ENCODE results near the gene ALMS1. TPM values are rescaled to one million over a fixed set of nuclear protein-coding genes. Genes with fewer than 3 reads are reported as not detected.
"Not testable (repeated sequence)": the region's sequence is repeated elsewhere in the genome, so short reads cannot be mapped to it uniquely, and the experiment has no call there.

ALMS1 gene
- total RNA-seq, 1 donor from 2014 or later = 7.4 TPM

DNA sequence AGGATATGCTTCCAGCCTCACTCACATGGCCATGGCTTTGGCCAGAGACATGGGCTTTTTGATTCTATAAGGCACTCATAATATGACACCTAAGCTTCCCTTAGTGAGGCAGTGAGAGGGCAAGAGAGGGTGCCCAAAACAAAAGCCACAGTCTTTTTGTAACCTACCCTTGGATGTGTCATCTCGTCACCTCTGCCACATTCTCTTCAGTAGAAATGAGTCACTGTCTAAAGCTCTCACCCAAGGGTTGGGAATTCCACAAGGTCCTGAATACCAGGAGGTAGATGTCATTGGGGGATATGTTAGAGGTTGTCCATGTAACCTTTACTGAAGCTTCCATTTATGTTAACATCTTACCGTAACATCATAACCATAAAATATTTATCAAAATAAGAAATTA lies 108.4 kb downstream of the ALMS1 start:
- FAIRE-seq = no peak
- no peaks in the 10 kb centered on the region for H3K36me3 ChIP-seq (ENCODE audit: control insufficient read depth, insufficient read depth, low read length)
- no peak for TF ChIP-seq CTCF (IDR thresholded peaks at IDR 0.05; ENCODE audit: insufficient read depth, low read length, severe bottlenecking)
- DNase-seq (ENCODE audit: low read depth) = peak; percentile 49
- no peaks in the 10 kb centered on the region for H3K27me3 ChIP-seq (ENCODE audit: control insufficient read depth, insufficient read depth, low read length)
- H3K4me3 ChIP-seq (ENCODE audit: low read depth, low read length) = no peak overlapping the region

GRCh38 chr2:73503992-73504570 lies 118.4 kb downstream of the ALMS1 start:
- Histone ChIP-seq H3K4me3 (ENCODE audit: low read depth, low read length) (no peak overlapping the region), H3K36me3 (ENCODE audit: control insufficient read depth, insufficient read depth, low read length) (no peaks in the 10 kb centered on the region), H3K27me3 (ENCODE audit: control insufficient read depth, insufficient read depth, low read length) (no peaks in the 10 kb centered on the region)
- TF ChIP-seq CTCF (IDR thresholded peaks at IDR 0.05; ENCODE audit: insufficient read depth, low read length, severe bottlenecking) = no peak
- DNase-seq (ENCODE audit: low read depth) (no peak), FAIRE-seq (no peak)

- not testable (repeated sequence) for DNase-seq (ENCODE audit: low read depth); H3K27me3 ChIP-seq (ENCODE audit: control insufficient read depth, insufficient read depth, low read length); H3K4me3 ChIP-seq (ENCODE audit: low read depth, low read length); H3K36me3 ChIP-seq (ENCODE audit: control insufficient read depth, insufficient read depth, low read length); FAIRE-seq
Observed at GRCh38 chr2:73504850-73505249, 119.2 kb downstream of the ALMS1 start.

GRCh38 chr2:73510470-73510869 lies 124.8 kb downstream of the ALMS1 start:
- not testable (repeated sequence) for DNase-seq (ENCODE audit: low read depth); H3K27me3 ChIP-seq (ENCODE audit: control insufficient read depth, insufficient read depth, low read length); FAIRE-seq; H3K4me3 ChIP-seq (ENCODE audit: low read depth, low read length); H3K36me3 ChIP-seq (ENCODE audit: control insufficient read depth, insufficient read depth, low read length)

DNA sequence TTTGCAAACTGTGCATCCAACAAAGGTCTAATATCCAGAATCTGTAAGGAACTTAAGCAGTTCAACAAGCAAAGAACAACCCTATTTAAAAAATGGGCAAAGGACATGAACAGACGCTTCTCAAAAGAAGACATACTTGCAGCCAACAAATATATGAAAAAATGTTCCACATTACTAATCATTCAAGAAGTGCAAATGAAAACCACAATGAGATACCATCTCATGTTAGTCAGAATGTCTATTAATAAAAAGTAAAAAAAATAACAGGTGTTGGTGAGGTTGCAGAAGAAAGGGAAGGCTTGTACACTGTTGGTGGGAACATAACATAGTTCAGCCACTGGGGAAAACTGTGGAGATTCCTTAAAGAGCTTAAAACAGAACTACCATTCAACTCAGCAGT lies 130.4 kb downstream of the ALMS1 start:
- no peak for FAIRE-seq
- peak; percentile 62 for DNase-seq (ENCODE audit: low read depth)
- TF ChIP-seq CTCF (IDR thresholded peaks at IDR 0.05; ENCODE audit: insufficient read depth, low read length, severe bottlenecking) = no peak
- H3K36me3 ChIP-seq (ENCODE audit: control insufficient read depth, insufficient read depth, low read length) = no peaks in the 10 kb centered on the region
- no peaks in the 10 kb centered on the region for H3K27me3 ChIP-seq (ENCODE audit: control insufficient read depth, insufficient read depth, low read length)
- no peak overlapping the region for H3K4me3 ChIP-seq (ENCODE audit: low read depth, low read length)

- TF ChIP-seq CTCF (IDR thresholded peaks at IDR 0.05; ENCODE audit: insufficient read depth, low read length, severe bottlenecking) = no peak
Observed at GRCh38 chr2:73528688-73529087, 143.1 kb downstream of the ALMS1 start.

DNA sequence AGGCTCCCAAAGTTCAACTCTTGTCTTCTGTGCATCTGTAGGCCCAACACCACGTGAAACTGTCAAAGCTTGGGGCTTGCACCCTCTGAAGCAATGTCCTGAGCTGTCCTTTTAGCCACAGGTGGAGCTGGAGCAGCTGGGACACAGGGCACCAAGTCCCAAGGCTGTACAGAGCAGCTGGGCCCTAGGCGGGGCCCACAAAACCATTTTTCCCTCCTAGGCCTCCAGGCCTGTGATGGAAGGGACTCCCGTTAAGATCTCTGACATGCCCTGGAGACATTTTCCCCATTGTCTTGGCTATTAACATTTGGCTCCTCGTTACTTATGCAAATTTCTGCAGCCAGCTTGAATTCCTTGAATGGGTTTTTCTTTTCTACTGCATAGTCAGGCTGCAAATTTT lies 145.1 kb downstream of the ALMS1 start:
- H3K36me3 ChIP-seq (ENCODE audit: control insufficient read depth, insufficient read depth, low read length); FAIRE-seq; H3K4me3 ChIP-seq (ENCODE audit: low read depth, low read length): not testable (repeated sequence)

More at GRCh38 chr2:73528688-73529087, 143.1 kb downstream of the ALMS1 start:
- DNase-seq (ENCODE audit: low read depth) = no peak
- Histone ChIP-seq H3K27me3 (ENCODE audit: control insufficient read depth, insufficient read depth, low read length) (no peaks in the 10 kb centered on the region), H3K36me3 (ENCODE audit: control insufficient read depth, insufficient read depth, low read length) (no peaks in the 10 kb centered on the region), H3K4me3 (ENCODE audit: low read depth, low read length) (no peak overlapping the region)
- FAIRE-seq = no peak

More for the DNA sequence above, 145.1 kb downstream of the ALMS1 start:
- H3K27me3 ChIP-seq (ENCODE audit: control insufficient read depth, insufficient read depth, low read length); DNase-seq (ENCODE audit: low read depth): not testable (repeated sequence)

All from bronchial epithelial cell (primary cell).